Heart right ventricle (tissue), 16 donors: ENCODE results near the gene MGMT. TPM values are rescaled to one million over a fixed set of nuclear protein-coding genes. Genes with fewer than 3 reads are reported as not detected.
A peak's percentile ranks its signal among the peaks of the same experiment; 100 is the strongest.

Source experiments
- ATAC-seq, 8 donors: fragments of 200-7000 bp; cut with Tn5 transposase; one replicate each; pipeline ENCODE4 v1.9.1; 2020; ENCODE audit warnings: mild to moderate bottlenecking in 8 of 8, moderate library complexity in 8 of 8, moderate number of reproducible peaks in 1 of 8
- DNase-seq, 2 donors: peaks; one replicate each; pipeline ENCODE4 v3.0.0-alpha.2; 2020
- H3K27ac ChIP-seq, 10 donors: fragments of 200-600 bp; sonication (generic) in 2 of 10; one replicate each; pipeline versions ENCODE4 v1.5.0 to v1.8.0; 2020 to 2022; ENCODE audit warnings: mild to moderate bottlenecking in 3 of 10
- H3K27me3 ChIP-seq, 7 donors: fragments of 200-600 bp; one replicate each; pipeline ENCODE4 v1.8.0; 2021 to 2022; ENCODE audit warnings: mild to moderate bottlenecking in 2 of 7
- H3K36me3 ChIP-seq, 9 donors: fragments of 200-600 bp; sonication (generic) in 1 of 9; one replicate each; pipeline versions ENCODE4 v1.5.0 to v1.8.0; 2020 to 2022; ENCODE audit warnings: mild to moderate bottlenecking in 2 of 9
- H3K4me1 ChIP-seq, 9 donors: fragments of 200-600 bp; sonication (generic) in 1 of 9; one replicate each; pipeline versions ENCODE4 v1.5.0 to v1.8.0; 2020 to 2022; ENCODE audit warnings: mild to moderate bottlenecking in 4 of 9
- H3K4me3 ChIP-seq, 10 donors: fragments of 200-600 bp; sonication (generic) in 2 of 10; one replicate each; pipeline versions ENCODE4 v1.5.0 to v1.8.0; 2020 to 2022; ENCODE audit warnings: mild to moderate bottlenecking in 7 of 10, moderate library complexity in 2 of 10
- H3K9me3 ChIP-seq, 11 donors: fragments of 200-600 bp in 10 of 11; sonication (generic) in 2 of 11; one replicate each; pipeline versions ENCODE4 v1.5.0 to v1.8.0; 2013 to 2022; ENCODE audit warnings: mild to moderate bottlenecking in 2 of 11, control low read depth in 1 of 11, moderate library complexity in 1 of 11
- WGBS, 2 donors: extraction: QIAGEN DNeasy Blood & Tissue Kit; methylation state at CpG; one replicate each; pipeline ENCODE4 v1.1.7; 2013; ENCODE audit warnings: inconsistent platforms in 1 of 2; 5-methylcytosine and 5-hydroxymethylcytosine counted together
- intact Hi-C, 10 donors: fragments of 100-400 bp; cut with DNase I; formaldehyde crosslinking; loops; one replicate each; pipeline versions ENCODE4 v1.11.1 to v1.14.2; 2022
- polyA plus RNA-seq, 2 donors: library from polyadenylated mRNA; stranded (reverse); fragments of 200-250 nt; gene quantifications; one replicate each; pipeline ENCODE4 v1.2.3, GENCODE V29; 2013
- total RNA-seq, 10 donors: library from RNA; stranded (reverse); fragmentation: NEBNext Ultra II Directional in 3 of 10; extraction: Animal tissue kit (Norgen Biotek cat#: 25700) in 3 of 10; gene quantifications; one replicate each; pipeline versions ENCODE4 v1.2.1 to v1.2.4, GENCODE V29; 2021 to 2023
- TF ChIP-seq, protein P1 (sequence below), 9 donors: fragments of 200-600 bp; sonication (generic) in 2 of 9; IDR thresholded peaks; one replicate each; pipeline versions ENCODE4 v1.5.0 to v1.8.0; 2021 to 2022; ENCODE audit warnings: antibody characterized with exemption in 9 of 9, mild to moderate bottlenecking in 5 of 9, moderate library complexity in 1 of 9
- donor health status: Arrhythmogenic right ventricular cardiomyopathy.
- donor health status: ischemic (EF 13 %, LVEDD 7.1; RV severe dilation, severe dysfunction).
- donor health status: healthy with polysubstance abuse.
- donor health status: DM: no; HTN: yes; CAD: no.
- donor health status: DM: no; HTN: no; CAD: no.
- donor health status: ischemic (EF 25% LVEDD 6.9; RV normal size, moderate dysfunction).
- donor health status: ischemic (EF 25% LVEDD 5.7; RV mildly dilated, moderate dysfunction).
- donor health status: healthy.
- donor health status: DM: yes; HTN: yes; CAD: no.
- donor health status: Ischemic cardiomyopathy.
- donor health status: ischemic (EF 35%, LVEDD 5.7; RV mildly dilated, moderate dysfunction).
- donor health status: nonischemic (EF 11% LVEDD 7.7; RV severe dilation, severe dysfunction).
- donor health status: DM: yes; HTN: yes; CAD: no.
- donor health status: PGD.
- donor health status: ischemic (EF 29% LVEDD 5.4; RV normal size, mild dysfunction).
- donor health status: nonischemic (EF 23%, LVEDD 6.1; RV moderate dilation, normal function).

The MGMT gene
- total and polyA plus RNA-seq, 12 donors: 8.4 to 17.8 (median 12.9) TPM

DNA sequence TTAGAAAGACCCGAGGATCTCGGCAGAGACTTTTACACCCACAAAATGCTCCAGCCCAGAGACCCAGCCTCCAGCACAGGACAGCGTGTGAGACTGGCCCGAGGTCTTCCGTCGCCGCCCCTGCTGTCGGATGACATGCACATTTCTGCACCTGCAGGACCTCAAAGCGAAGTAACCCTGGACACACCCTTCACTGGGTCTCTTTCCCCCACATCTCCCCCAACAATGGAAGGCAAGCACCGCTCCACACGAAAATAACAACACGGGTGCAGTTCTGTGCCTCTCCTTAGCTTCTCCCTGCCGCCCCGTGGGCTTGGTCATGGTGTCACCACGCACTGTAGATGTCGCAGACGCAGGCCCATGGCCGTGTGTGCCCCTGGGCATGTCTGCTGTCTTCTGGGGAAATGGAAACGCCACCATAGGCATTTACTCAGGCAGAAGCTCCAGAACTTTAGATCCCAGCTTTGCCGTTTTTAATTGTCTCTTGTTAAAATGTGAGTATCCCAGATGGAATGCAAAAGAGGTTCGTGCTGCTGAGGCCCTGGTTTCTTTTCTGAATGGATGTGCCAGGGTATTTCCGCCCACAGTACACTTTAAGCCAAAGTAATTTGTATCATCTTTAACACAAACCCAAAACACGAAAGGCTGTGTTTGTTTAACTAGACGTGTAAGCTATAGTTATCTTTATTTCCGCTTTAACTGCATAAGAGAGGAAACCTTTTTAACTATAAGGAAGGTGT is 237.9 kb downstream of the MGMT start:
- ATAC-seq: no peak
- DNase-seq: no peak
- Histone ChIP-seq H3K4me1 (peaks cover 0 to 24% (median 6%) of the 10 kb centered on the region in 9 donors), H3K9me3 (no peaks in the 10 kb centered on the region), H3K4me3 (no peak overlapping the region), H3K27ac (no peak overlapping the region), H3K27me3 (no peaks in the 10 kb centered on the region), H3K36me3 (no peaks in the 10 kb centered on the region)
- TF ChIP-seq, protein P1, sequence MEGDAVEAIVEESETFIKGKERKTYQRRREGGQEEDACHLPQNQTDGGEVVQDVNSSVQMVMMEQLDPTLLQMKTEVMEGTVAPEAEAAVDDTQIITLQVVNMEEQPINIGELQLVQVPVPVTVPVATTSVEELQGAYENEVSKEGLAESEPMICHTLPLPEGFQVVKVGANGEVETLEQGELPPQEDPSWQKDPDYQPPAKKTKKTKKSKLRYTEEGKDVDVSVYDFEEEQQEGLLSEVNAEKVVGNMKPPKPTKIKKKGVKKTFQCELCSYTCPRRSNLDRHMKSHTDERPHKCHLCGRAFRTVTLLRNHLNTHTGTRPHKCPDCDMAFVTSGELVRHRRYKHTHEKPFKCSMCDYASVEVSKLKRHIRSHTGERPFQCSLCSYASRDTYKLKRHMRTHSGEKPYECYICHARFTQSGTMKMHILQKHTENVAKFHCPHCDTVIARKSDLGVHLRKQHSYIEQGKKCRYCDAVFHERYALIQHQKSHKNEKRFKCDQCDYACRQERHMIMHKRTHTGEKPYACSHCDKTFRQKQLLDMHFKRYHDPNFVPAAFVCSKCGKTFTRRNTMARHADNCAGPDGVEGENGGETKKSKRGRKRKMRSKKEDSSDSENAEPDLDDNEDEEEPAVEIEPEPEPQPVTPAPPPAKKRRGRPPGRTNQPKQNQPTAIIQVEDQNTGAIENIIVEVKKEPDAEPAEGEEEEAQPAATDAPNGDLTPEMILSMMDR (IDR thresholded peaks at IDR 0.05): no peak
- intact Hi-C loops: no loop called here
- WGBS, 2 donors: 92% methylated on average over 25 of the region's 25 CpGs

DNA sequence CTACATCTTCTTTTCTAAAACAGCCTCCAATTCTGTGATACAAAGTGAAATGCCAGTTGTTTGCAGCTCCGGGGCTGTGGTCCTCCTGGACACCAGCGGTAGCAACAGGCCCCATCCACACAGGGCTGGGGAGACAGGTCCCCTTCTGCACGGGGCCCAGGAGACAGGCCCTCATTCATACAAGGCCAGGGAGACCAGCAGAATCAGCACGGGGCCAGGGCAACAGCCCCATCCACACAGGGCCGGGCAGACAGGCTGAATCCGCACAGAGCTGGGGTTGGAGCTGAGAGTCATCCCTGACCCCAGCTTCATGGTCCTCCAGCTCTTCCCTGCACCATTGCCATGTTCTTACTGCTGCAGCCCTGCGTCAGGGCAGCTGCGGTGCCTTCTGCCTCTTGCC is 238.6 kb downstream of the MGMT start:
- intact Hi-C loops: no loop called here
- Histone ChIP-seq H3K4me3 (no peak overlapping the region), H3K27me3 (no peaks in the 10 kb centered on the region), H3K9me3 (no peaks in the 10 kb centered on the region), H3K36me3 (no peaks in the 10 kb centered on the region), H3K27ac (no peak overlapping the region), H3K4me1 (peaks cover 0 to 24% (median 6%) of the 10 kb centered on the region in 9 donors)
- DNase-seq (no peak), ATAC-seq (no peak)
- WGBS, 2 donors: 79 to 93% methylated on average over 8 of the region's 8 CpGs
- TF ChIP-seq, protein P1 (IDR thresholded peaks at IDR 0.05): no peak

DNA sequence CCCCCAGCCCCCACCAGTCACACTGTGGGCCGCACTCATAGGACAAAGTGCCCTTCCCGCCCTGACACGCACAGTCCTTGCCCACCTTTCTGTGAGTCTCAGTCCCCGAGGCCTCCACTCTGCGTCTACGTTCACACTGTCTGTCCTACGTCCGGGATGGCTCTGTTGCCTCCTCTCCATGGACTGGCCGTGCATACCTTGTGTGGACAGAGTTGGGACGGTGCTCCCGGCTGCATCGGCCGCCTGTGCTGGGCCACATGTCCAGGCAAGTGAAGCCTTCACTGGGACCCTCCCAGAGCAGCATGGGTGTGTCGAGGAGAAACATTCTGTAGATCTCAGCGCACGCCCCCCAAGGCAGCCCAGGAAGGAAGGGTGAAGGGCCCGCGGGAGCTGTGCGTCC is 239.0 kb downstream of the MGMT start:
- no peak for ATAC-seq
- no peaks in the 10 kb centered on the region for H3K36me3 ChIP-seq
- H3K4me3 ChIP-seq: no peak overlapping the region
- TF ChIP-seq, protein P1 (IDR thresholded peaks at IDR 0.05): no peak
- peaks cover 0 to 24% (median 6%) of the 10 kb centered on the region in 9 donors for H3K4me1 ChIP-seq
- no peak for DNase-seq
- H3K27ac ChIP-seq: no peak overlapping the region
- intact Hi-C loops: no loop called here
- H3K9me3 ChIP-seq: no peaks in the 10 kb centered on the region
- WGBS, 2 donors: 86 to 92% methylated on average over 19 of the region's 19 CpGs
- no peaks in the 10 kb centered on the region for H3K27me3 ChIP-seq

DNA sequence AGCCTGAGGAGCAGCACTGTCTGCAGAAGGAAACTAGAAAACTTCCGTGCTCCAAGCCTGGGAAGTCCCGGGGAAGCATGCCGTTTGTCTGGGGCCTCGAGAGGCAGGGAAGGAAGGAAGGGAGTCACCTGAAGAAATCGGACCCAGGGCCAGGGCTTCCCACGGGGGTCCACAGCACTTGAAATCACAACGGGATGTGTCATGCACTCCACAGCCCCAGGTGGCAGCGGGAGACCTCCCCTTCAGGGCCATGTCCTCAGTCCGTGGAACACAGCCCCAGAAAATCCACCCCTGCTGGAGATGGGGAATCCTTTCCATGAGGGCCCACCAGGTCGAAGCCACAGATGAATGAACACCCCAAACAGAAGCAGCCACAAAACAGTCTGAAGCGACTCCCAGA is 239.5 kb downstream of the MGMT start:
- H3K4me1 ChIP-seq: peaks cover 0 to 24% (median 6%) of the 10 kb centered on the region in 9 donors
- no peak for DNase-seq
- H3K27ac ChIP-seq: no peak overlapping the region
- H3K27me3 ChIP-seq: no peaks in the 10 kb centered on the region
- TF ChIP-seq, protein P1 (IDR thresholded peaks at IDR 0.05): no peak
- 72 to 78% methylated on average over 11 of the region's 11 CpGs for WGBS, 2 donors
- ATAC-seq: peak in 2 of 8 donors; percentile 11 to 22
- no peaks in the 10 kb centered on the region for H3K9me3 ChIP-seq
- intact Hi-C loops: no loop called here
- no peak overlapping the region for H3K4me3 ChIP-seq
- H3K36me3 ChIP-seq: no peaks in the 10 kb centered on the region
